ENCODE data around the gene CRYL1. TPM values are rescaled to one million over a fixed set of nuclear protein-coding genes. Genes with fewer than 3 reads are reported as not detected.
A peak's percentile ranks its signal among the peaks of the same experiment; 100 is the strongest.

Gene CRYL1
- polyA plus RNA-seq, 1 of the 3 experiments (the other 2 are of a cell fraction): 34.8 TPM

DNA sequence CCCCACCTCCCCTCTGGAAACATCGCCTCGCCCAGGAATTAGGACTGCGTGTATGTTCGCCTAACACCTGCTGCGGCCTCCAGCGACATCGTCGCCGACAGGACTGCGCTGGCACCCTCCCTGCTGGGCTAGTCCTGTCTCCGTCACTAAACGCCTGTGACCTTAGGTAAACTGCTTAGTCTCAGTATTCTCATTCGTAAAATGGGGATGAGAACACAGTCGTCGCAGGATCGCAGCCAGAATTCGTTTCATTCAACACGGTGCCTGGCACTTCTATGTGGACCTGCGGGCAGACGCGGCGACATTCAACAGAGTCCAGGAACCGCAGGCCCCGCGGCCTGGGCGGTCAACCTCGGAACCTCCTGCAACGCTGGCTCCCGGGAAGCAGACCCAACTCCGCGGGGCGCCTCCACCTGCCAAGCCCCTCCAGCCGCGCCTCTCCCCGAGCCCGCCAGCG is 485 bp downstream of the CRYL1 start:
- ChIA-PET CTCF (interaction anchor here (2.1 kb wide), 1 partner anchor 33 kb away, joined by 6 read pairs; no protein-coding TSS in a partner anchor), POLR2A (interaction anchor here (0.6 kb wide), 1 partner anchor 9 kb away, joined by 3 read pairs; no protein-coding TSS in a partner anchor)
- Histone ChIP-seq H3K36me3 (replicated peaks in 1 of 2; ENCODE audit: control insufficient read depth in 1 of 2, insufficient read depth in 2 of 2, low read length in 1 of 2) (no peaks in the 10 kb centered on the region), H3K27me3 (ENCODE audit: insufficient read depth) (no peaks in the 10 kb centered on the region), H3K27ac (ENCODE audit: low read depth in 2 of 2, low read length in 1 of 2) (peak overlapping the region in 1 of 2 experiments; percentile 77; a peak in 1 of 4 replicates), H4K20me1 (ENCODE audit: insufficient read depth) (no peaks in the 10 kb centered on the region), H2AFZ (ENCODE audit: low read depth) (peak overlapping the region; percentile 77), H3K4me2 (peak overlapping the region; percentile 83), H3K9ac (peak overlapping the region; percentile 80), H3K9me3 (no peaks in the 10 kb centered on the region), H3F3A (replicated peaks; ENCODE audit: insufficient read depth) (peaks cover 10% of the 10 kb centered on the region), H3K9me2 (no peaks in the 10 kb centered on the region), H3K79me2 (ENCODE audit: insufficient read depth) (peaks cover 17% of the 10 kb centered on the region), H3K4me1 (ENCODE audit: control insufficient read depth in 1 of 2, insufficient read depth in 2 of 2, low read depth in 1 of 2, low read length in 1 of 2) (peaks cover 0 to 12% of the 10 kb centered on the region in 2 experiments; a peak in 1 of 4 replicates), H3K4me3 (ENCODE audit: low read depth in 2 of 2, low read length in 1 of 2) (peak overlapping the region; percentile 70 to 86)
- 46% methylated on average over 25 of the region's 37 CpGs for WGBS (ENCODE audit: low lambda C conversion rate)
- TF ChIP-seq GABPA (IDR thresholded peaks at IDR 0.05; ENCODE audit: low read depth) (no peak), CHD2 (IDR thresholded peaks at IDR 0.05; ENCODE audit: low read length, partially characterized antibody) (no peak), EP300 (IDR thresholded peaks at IDR 0.05; ENCODE audit: borderline replicate concordance in 1 of 2, low read depth in 1 of 2, low read length in 1 of 2) (no peak), RFX5 (IDR thresholded peaks at IDR 0.05; ENCODE audit: low read length) (no peak)
- TF ChIP-seq, protein P1, sequence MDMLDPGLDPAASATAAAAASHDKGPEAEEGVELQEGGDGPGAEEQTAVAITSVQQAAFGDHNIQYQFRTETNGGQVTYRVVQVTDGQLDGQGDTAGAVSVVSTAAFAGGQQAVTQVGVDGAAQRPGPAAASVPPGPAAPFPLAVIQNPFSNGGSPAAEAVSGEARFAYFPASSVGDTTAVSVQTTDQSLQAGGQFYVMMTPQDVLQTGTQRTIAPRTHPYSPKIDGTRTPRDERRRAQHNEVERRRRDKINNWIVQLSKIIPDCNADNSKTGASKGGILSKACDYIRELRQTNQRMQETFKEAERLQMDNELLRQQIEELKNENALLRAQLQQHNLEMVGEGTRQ (IDR thresholded peaks at IDR 0.05; ENCODE audit: borderline replicate concordance, low read depth, low read length): no peak
- TF ChIP-seq, protein P2, sequence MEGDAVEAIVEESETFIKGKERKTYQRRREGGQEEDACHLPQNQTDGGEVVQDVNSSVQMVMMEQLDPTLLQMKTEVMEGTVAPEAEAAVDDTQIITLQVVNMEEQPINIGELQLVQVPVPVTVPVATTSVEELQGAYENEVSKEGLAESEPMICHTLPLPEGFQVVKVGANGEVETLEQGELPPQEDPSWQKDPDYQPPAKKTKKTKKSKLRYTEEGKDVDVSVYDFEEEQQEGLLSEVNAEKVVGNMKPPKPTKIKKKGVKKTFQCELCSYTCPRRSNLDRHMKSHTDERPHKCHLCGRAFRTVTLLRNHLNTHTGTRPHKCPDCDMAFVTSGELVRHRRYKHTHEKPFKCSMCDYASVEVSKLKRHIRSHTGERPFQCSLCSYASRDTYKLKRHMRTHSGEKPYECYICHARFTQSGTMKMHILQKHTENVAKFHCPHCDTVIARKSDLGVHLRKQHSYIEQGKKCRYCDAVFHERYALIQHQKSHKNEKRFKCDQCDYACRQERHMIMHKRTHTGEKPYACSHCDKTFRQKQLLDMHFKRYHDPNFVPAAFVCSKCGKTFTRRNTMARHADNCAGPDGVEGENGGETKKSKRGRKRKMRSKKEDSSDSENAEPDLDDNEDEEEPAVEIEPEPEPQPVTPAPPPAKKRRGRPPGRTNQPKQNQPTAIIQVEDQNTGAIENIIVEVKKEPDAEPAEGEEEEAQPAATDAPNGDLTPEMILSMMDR (IDR thresholded peaks at IDR 0.05): no peak
- TF ChIP-seq, protein P3, sequence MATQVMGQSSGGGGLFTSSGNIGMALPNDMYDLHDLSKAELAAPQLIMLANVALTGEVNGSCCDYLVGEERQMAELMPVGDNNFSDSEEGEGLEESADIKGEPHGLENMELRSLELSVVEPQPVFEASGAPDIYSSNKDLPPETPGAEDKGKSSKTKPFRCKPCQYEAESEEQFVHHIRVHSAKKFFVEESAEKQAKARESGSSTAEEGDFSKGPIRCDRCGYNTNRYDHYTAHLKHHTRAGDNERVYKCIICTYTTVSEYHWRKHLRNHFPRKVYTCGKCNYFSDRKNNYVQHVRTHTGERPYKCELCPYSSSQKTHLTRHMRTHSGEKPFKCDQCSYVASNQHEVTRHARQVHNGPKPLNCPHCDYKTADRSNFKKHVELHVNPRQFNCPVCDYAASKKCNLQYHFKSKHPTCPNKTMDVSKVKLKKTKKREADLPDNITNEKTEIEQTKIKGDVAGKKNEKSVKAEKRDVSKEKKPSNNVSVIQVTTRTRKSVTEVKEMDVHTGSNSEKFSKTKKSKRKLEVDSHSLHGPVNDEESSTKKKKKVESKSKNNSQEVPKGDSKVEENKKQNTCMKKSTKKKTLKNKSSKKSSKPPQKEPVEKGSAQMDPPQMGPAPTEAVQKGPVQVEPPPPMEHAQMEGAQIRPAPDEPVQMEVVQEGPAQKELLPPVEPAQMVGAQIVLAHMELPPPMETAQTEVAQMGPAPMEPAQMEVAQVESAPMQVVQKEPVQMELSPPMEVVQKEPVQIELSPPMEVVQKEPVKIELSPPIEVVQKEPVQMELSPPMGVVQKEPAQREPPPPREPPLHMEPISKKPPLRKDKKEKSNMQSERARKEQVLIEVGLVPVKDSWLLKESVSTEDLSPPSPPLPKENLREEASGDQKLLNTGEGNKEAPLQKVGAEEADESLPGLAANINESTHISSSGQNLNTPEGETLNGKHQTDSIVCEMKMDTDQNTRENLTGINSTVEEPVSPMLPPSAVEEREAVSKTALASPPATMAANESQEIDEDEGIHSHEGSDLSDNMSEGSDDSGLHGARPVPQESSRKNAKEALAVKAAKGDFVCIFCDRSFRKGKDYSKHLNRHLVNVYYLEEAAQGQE (IDR thresholded peaks at IDR 0.05; ENCODE audit: low read depth, low read length): no peak
- DNase-seq: no peak

DNA sequence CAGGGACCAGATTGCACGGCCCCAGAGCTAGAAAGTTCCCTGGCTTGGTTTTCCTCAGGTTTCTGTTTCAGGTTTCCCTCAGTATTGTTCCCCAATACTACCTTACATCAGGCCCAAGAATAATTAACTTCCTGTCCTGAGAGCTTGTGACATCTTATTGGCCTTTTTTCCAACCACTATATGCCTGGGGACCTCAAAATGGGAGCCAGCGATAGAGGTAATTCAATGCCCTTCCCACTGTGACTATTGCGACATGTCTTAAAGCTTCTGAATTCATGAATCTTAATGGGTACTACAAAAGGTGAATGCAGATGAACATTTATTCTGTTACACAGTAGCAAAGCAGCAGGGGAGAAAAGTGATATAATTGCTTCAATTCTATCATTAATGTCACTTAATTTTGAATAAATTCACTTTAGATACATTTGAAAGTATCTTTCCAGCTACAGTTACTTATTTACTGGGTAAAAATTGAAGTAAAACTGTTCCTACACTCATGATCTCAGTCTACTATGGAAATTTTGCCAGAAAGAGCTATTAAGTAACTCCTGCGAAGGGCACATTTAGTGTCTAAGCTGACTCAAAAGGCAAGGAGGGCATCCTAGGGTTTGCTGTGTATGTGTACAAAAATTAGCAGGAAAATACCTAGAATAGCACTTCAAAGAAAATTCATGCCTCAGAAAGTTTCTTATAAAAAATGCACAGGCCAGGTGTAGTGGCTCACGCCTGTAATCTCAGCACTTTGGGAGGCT is 4.1 kb downstream of the CRYL1 start:
- H3K79me2 ChIP-seq (ENCODE audit: insufficient read depth): peaks cover 17% of the 10 kb centered on the region
- H4K20me1 ChIP-seq (ENCODE audit: insufficient read depth): no peaks in the 10 kb centered on the region
- peaks cover 6% of the 10 kb centered on the region for H3F3A ChIP-seq (replicated peaks; ENCODE audit: insufficient read depth)
- H3K9me3 ChIP-seq: no peaks in the 10 kb centered on the region
- no peak overlapping the region for H3K9ac ChIP-seq
- H3K4me2 ChIP-seq: no peak overlapping the region
- no peaks in the 10 kb centered on the region for H3K9me2 ChIP-seq
- no peak overlapping the region for H2AFZ ChIP-seq (ENCODE audit: low read depth)
- H3K27me3 ChIP-seq (ENCODE audit: insufficient read depth): no peaks in the 10 kb centered on the region
- no peaks in the 10 kb centered on the region for H3K36me3 ChIP-seq (replicated peaks in 1 of 2; ENCODE audit: control insufficient read depth in 1 of 2, insufficient read depth in 2 of 2, low read length in 1 of 2)
- peaks cover 0 to 9% of the 10 kb centered on the region in 2 experiments; a peak in 1 of 4 replicates for H3K4me1 ChIP-seq (ENCODE audit: control insufficient read depth in 1 of 2, insufficient read depth in 2 of 2, low read depth in 1 of 2, low read length in 1 of 2)
- H3K4me3 ChIP-seq (ENCODE audit: low read depth in 2 of 2, low read length in 1 of 2): no peak overlapping the region
- DNase-seq: no peak
- ChIA-PET POLR2A (no interaction called here), CTCF (no interaction called here)
- H3K27ac ChIP-seq (ENCODE audit: low read depth in 2 of 2, low read length in 1 of 2): no peak overlapping the region
- 95% methylated on average over 5 of the region's 5 CpGs for WGBS (ENCODE audit: low lambda C conversion rate)
- TF ChIP-seq TCF12 (IDR thresholded peaks at IDR 0.05) (no peak), TEAD4 (IDR thresholded peaks at IDR 0.05; ENCODE audit: borderline replicate concordance, insufficient read depth) (no peak), SMC3 (IDR thresholded peaks at IDR 0.05; ENCODE audit: low read depth, low read length) (no peak), POLR2AphosphoS5 (IDR thresholded peaks at IDR 0.05; ENCODE audit: low read depth, low read length) (no peak), GATA2 (CRISPR knock-in tag; IDR thresholded peaks at IDR 0.05) (no peak), CHD2 (IDR thresholded peaks at IDR 0.05; ENCODE audit: low read length, partially characterized antibody) (no peak), MXI1 (IDR thresholded peaks at IDR 0.05; ENCODE audit: low read depth, low read length) (no peak), NRF1 (IDR thresholded peaks at IDR 0.05; ENCODE audit: low read depth, low read length) (no peak), EP300 (IDR thresholded peaks at IDR 0.05; ENCODE audit: borderline replicate concordance in 1 of 2, low read depth in 1 of 2, low read length in 1 of 2) (no peak), TAF1 (IDR thresholded peaks at IDR 0.05; ENCODE audit: borderline replicate concordance, low read depth, low read length) (no peak), EZH2phosphoT487 (IDR thresholded peaks at IDR 0.05; ENCODE audit: borderline replicate concordance, low read depth) (no peak), GABPA (IDR thresholded peaks at IDR 0.05; ENCODE audit: low read depth) (no peak), FOXM1 (IDR thresholded peaks at IDR 0.05; ENCODE audit: low read depth) (no peak), MEF2A (IDR thresholded peaks at IDR 0.05; ENCODE audit: borderline replicate concordance, low read depth) (no peak)

Data from SK-N-SH (cell line).